ENCODE data around the gene TRERF1.

TRERF1 gene

GRCh38 chr6:42296614-42297013 is 155.1 kb downstream of the TRERF1 start:
- in situ Hi-C loops (cut with MboI; ENCODE audit: low pct_unique_long_range_greater_than_20kb, low sequenced_read_pairs), result no loop called here
- DNase-seq, result no peak

GRCh38 chr6:42295677-42296076 is 156.0 kb downstream of the TRERF1 start:
- DNase-seq, result no peak
- in situ Hi-C loops (cut with MboI; ENCODE audit: low pct_unique_long_range_greater_than_20kb, low sequenced_read_pairs), result no loop called here

GRCh38 chr6:42295181-42295580 is 156.5 kb downstream of the TRERF1 start:
- in situ Hi-C loops (cut with MboI; ENCODE audit: low pct_unique_long_range_greater_than_20kb, low sequenced_read_pairs), result no loop called here
- no peak for DNase-seq

GRCh38 chr6:42294759-42295158 is 157.0 kb downstream of the TRERF1 start:
- in situ Hi-C loops (cut with MboI; ENCODE audit: low pct_unique_long_range_greater_than_20kb, low sequenced_read_pairs), result no loop called here
- no peak for DNase-seq

GRCh38 chr6:42293386-42293977 is 158.2 kb downstream of the TRERF1 start:
- DNase-seq, result no peak
- in situ Hi-C loops (cut with MboI; ENCODE audit: low pct_unique_long_range_greater_than_20kb, low sequenced_read_pairs), result no loop called here

- in situ Hi-C loops (cut with MboI; ENCODE audit: low pct_unique_long_range_greater_than_20kb, low sequenced_read_pairs), result no loop called here
- DNase-seq, result no peak
Measured at GRCh38 chr6:42292004-42292740, 159.6 kb downstream of the TRERF1 start.

GRCh38 chr6:42287756-42288155 is 164.0 kb downstream of the TRERF1 start:
- in situ Hi-C loops (cut with MboI; ENCODE audit: low pct_unique_long_range_greater_than_20kb, low sequenced_read_pairs), result no loop called here
- DNase-seq, result no peak

GRCh38 chr6:42281570-42281969 is 170.2 kb downstream of the TRERF1 start:
- in situ Hi-C loops (cut with MboI; ENCODE audit: low pct_unique_long_range_greater_than_20kb, low sequenced_read_pairs), result no loop called here
- peak; percentile 34 for DNase-seq

- in situ Hi-C loops (cut with MboI; ENCODE audit: low pct_unique_long_range_greater_than_20kb, low sequenced_read_pairs), result no loop called here
- no peak for DNase-seq
Measured at GRCh38 chr6:42280966-42281533, 170.7 kb downstream of the TRERF1 start.

GRCh38 chr6:42279966-42280629 is 171.6 kb downstream of the TRERF1 start:
- no peak for DNase-seq
- in situ Hi-C loops (cut with MboI; ENCODE audit: low pct_unique_long_range_greater_than_20kb, low sequenced_read_pairs), result no loop called here

GRCh38 chr6:42279144-42279781 is 172.5 kb downstream of the TRERF1 start:
- in situ Hi-C loops (cut with MboI; ENCODE audit: low pct_unique_long_range_greater_than_20kb, low sequenced_read_pairs), result no loop called here
- DNase-seq, result no peak

GRCh38 chr6:42278131-42278853 is 173.4 kb downstream of the TRERF1 start:
- DNase-seq, result no peak
- in situ Hi-C loops (cut with MboI; ENCODE audit: low pct_unique_long_range_greater_than_20kb, low sequenced_read_pairs), result no loop called here

GRCh38 chr6:42276034-42276890 is 175.5 kb downstream of the TRERF1 start:
- in situ Hi-C loops (cut with MboI; ENCODE audit: low pct_unique_long_range_greater_than_20kb, low sequenced_read_pairs), result no loop called here
- DNase-seq, result no peak

- DNase-seq, result no peak
- in situ Hi-C loops (cut with MboI; ENCODE audit: low pct_unique_long_range_greater_than_20kb, low sequenced_read_pairs), result no loop called here
Measured at GRCh38 chr6:42275376-42276033, 176.2 kb downstream of the TRERF1 start.

GRCh38 chr6:42274898-42275297 is 176.8 kb downstream of the TRERF1 start:
- no peak for DNase-seq
- in situ Hi-C loops (cut with MboI; ENCODE audit: low pct_unique_long_range_greater_than_20kb, low sequenced_read_pairs), result no loop called here

- DNase-seq, result no peak
- in situ Hi-C loops (cut with MboI; ENCODE audit: low pct_unique_long_range_greater_than_20kb, low sequenced_read_pairs), result no loop called here
Measured at GRCh38 chr6:42271834-42272805, 179.6 kb downstream of the TRERF1 start.
